ENCODE data around the gene SOCS1.
A peak's percentile ranks its signal among the peaks of the same experiment; 100 is the strongest.
"Not testable (repeated sequence)": the region's sequence is repeated elsewhere in the genome, so short reads cannot be mapped to it uniquely, and the experiment has no call there.

SOCS1 gene, protein sequence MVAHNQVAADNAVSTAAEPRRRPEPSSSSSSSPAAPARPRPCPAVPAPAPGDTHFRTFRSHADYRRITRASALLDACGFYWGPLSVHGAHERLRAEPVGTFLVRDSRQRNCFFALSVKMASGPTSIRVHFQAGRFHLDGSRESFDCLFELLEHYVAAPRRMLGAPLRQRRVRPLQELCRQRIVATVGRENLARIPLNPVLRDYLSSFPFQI

DNA sequence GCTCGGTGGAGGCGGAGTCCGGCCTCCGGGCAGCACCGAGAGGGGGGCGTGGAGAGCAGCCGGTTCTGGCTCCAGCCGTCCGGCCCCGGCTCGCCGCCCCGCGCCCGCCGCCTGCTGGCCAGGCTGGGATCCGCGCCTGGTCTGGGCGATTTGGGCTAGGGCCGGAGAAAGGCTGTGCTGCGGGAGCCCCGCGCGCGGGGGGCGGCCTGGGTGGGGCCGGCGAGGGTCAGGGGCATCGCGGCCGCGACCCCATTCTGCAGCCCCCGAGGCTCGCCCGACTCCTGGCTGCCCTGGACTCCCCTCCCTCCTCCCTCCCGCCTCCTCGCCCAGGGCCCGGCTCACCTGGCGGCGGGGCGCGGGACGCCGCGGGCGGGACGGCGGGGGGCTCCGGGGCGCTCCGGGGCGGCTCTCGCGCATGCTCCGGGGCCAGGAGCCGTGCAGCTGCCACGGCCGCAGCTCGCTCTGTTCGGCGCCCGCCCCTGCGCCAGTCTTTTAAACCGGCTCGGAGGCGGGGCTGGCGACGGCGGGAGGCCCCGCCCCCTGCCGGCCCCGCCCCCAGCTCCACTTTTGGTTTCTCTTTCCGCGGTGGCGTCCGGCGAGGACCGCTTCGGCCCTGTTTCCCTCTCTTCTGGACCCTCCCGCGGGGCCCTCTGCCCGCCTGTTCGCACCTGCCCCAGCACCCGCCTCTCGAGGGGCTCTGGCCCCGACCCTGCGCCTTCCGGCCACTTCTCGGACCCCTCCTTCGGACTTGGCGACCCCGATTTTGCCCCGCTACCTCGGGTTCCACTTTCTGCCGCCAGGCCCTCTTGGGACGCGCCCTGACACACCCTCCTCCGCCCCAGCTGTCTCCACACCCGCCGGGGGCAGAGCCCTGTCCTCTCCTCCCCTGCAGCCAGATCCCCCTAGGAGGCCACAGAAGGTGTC lies at the start of gene SOCS1:
Gene SOCS1 (minus strand): TSS at position 468 of the 924 bp plus-strand sequence. CDS start 726 bp downstream, outside the sequence.
- peak; percentile 79 to 84 for DNase-seq (ENCODE audit: low read depth in 2 of 2)

DNA sequence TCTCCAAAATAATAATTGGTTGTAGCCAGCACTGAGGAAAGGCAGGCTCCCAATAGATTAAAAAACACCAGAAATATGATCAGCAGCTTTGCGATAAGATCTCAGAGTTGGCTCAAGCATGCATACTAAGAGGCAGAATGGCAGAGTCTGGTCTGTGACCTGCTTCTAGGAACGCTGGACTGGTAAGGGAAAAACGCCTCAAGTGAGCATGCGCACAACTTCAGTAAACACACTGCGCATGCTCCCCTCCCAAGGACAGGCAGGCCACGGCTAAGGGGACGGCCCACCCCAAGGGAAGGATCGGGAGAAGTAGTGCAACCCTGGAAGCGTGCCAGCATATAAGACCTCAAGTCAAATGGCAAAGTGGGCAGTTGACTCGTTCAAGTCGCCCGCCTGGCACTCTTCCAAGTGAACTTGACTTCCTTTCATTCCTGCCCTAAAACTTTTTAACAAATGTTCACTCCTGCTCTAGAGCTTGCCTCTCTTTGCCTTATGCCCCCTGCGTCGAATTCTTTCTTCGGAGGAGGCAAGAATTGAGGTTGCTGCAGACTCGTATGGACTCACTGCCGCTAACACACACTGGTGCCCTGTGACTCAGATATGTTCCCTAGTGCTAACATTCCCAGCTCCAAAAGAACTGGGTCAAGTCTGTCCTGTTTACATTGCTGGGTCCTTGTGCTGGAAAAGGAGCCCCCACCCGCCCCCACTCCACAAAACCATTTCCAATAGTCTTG lies 47.6 kb upstream of the SOCS1 start:
- no peak for DNase-seq (ENCODE audit: low read depth in 2 of 2)

DNA sequence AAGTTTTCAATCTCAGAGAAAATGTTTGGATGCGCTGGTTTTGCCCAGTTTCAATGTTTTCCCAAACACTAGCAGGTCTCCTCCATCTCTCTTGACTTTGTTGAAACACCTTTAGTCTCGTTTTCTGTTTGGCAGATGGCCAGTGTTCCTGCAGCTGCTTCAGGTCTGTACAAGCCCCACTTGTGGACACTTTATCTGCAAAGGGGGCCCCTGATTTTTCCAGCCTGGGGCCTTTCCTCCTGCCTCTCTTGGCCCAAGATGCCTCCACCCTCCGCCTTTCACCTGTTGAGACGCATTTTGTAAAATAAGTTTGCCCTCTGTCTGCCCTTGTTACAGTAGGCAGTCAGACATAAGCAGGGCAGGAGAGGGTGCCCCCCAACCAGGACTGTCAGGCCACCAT lies 47.0 kb upstream of the SOCS1 start:
- DNase-seq (ENCODE audit: low read depth in 2 of 2) = no peak

DNA sequence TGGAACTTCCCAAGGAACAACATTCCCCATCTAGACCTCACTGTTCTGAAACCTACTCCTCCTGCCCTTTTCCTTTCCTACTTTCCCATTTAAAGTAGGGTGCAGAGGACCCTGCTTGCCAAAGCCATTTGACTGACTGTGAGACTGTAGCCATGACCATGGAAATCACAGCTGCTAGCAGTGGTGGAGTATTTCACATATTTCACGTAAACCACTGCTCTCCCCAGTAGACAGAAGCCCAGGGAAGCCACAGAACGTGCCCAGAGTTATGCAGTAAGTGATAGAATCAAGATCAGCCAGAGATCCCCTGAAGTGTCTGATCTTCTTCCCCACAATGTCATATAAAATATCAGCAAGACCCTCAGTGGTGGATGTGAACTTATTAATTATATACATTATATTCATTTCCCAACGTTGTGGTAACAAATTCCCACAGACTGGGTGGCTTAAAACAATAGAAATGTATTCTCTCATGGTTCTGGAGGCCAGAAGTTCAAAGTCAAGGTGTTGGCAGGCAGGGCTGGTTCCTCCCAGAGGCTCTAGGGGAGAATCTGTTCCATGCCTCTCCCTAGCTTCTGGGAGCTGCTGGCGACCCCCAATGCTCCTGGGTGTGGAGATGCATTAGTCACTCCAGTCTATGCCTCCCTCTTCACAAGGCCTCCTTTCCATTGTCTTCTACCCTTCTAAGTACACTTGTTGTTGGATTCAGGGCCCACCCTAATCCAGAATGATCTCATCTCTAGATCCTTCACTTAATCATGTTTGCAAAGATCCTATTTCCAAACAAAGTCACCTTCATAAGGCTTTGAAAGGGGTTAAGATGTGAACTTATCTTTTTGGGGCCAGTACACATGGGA lies 45.9 kb upstream of the SOCS1 start:
- no peak for DNase-seq (ENCODE audit: low read depth in 2 of 2)

DNA sequence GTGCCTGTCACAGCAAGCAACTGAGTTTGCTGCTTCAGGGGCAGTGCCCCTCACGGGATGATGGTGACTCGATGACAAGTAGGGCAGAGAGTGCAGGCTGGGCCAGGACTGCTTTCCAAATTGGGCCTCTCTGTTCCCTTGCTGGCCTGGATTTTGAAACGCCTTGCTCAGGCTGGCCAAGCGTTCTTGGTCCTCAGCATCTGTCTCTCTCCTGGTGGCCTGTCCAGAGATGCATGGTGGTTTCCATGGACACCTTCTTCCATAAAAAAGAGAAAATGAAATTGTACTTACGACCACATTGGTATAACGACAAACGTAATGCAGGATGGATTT lies 44.5 kb upstream of the SOCS1 start:
- no peak for DNase-seq (ENCODE audit: low read depth in 2 of 2)

DNA sequence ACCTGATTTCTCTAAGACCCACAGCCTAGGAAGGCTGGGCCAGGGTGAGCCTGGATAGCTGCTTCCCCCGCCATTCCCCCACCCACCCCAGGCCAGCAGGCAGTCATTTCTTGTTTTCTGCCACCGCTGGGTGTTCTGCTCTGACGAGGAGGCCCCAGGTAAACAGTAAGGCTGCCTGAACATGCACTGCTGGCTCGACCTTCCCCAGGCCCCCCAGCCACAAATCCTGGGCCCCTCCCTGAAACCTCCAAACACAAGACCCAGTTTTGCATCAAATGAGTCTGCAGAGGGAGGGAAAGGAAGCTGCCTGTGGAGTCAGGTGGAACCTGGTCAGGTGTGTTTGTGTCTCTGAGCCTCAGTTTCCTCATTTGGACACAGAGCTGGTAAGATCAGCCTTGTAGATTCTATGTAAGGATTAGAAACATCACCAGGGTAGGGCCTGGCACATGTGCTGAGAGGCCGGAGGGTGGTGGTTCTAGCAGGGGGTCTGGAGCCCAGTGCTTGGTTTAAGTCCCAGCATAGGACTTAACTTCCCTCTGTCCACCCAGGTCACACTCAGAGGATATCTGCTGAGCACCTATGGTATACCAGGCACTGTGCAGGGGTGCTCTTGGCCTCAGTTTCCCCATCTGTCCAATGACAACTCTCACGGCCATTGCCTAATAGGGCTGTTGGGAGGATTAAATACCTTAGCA lies 44.0 kb upstream of the SOCS1 start:
- no peak for DNase-seq (ENCODE audit: low read depth in 2 of 2)

DNA sequence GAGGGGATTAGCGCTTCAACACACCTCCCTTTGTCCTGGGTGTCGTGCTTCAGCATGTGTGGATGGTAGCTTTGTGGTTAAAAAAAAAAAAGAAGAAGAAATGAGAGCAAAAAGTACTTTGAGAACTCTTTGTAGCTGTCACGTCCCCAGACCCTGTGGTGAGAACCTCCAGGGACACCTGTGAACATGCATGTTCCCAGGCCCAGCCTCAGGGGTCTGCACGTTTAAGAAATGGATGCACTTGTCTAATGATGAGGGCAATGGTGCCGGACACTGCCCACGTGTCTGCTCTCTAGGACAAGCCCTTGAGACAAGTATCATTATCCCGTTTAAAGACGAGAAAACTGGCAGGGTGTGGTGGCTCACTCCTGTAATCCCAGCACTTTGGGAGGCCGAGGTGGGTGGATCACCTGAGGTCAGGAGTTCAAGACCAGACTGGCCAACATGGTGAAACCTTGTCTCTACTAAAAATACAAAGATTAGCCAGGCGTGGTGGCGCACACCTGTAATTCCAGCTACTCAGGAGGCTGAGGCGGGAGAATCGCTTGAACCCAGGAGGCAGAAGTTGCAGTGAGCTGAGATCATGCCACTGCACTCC lies 43.0 kb upstream of the SOCS1 start:
- not testable (repeated sequence) for DNase-seq (ENCODE audit: low read depth in 2 of 2)

DNA sequence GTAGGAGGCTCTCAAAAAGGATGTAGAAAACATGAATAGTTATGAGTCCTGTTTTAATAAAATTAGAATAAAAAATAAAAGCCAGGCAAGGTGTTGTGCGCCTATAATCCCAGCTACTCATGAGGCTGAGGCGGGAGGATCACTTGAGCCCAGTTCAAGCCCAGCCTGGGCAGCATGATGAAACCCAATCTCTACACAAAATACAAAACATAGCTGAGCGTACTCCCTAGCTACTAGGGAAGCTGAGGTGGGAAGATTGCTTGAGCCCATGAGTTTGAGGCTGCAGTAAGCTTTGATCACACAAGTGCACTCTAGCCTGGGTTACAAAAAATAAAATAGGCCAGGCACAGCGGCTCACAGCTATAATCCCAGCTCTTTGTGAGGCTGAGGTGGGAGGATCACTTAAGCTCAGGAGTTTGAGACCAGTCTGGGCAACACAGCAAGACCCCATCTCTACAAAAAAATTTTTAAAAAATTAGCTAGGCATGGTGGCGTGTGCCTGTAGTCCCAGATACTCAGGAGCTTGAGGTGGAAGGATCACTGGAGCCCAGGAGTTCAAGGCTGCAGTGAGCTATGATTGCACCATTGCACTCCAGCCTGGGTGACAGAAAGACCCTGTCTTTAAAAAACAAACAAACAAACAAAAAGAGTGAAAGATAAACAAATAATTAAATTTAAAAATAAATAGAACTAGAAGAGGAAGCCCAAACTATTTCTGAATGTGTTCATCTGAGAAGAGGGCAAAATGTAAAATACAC lies 42.3 kb upstream of the SOCS1 start:
- no peak for DNase-seq (ENCODE audit: low read depth in 2 of 2)

DNA sequence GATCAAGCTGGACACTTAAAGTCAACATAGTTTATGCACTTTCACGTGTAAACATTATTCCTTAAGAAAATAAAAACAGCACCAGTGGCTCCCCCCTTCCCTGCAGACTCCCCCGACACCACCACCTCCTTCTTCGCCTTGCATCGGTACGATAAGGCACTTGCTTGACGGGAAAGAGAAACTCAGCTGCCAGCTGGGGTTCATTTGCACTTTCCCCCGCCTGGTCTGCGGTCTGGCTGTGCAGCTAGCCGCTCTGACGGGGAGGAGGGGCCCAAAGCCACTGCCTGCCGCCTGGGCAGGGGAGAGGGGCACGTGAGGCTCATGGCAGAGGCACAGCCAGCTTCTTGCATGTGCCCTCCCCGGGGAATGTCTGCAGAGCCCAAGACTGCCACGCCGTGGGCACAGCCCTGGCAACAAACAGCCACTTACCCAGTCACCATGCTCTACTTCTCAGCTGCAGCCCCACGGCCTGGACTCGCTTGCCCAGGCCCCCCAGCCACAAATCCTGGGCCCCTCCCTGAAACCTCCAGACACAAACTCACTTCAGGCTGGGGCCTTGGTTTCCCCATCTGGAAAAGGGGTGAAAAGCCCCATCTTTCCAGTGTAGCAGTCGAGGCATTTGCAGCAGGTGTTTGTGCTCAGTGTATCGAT lies 41.6 kb upstream of the SOCS1 start:
- DNase-seq (ENCODE audit: low read depth in 2 of 2) = peak; percentile 39 to 45

DNA sequence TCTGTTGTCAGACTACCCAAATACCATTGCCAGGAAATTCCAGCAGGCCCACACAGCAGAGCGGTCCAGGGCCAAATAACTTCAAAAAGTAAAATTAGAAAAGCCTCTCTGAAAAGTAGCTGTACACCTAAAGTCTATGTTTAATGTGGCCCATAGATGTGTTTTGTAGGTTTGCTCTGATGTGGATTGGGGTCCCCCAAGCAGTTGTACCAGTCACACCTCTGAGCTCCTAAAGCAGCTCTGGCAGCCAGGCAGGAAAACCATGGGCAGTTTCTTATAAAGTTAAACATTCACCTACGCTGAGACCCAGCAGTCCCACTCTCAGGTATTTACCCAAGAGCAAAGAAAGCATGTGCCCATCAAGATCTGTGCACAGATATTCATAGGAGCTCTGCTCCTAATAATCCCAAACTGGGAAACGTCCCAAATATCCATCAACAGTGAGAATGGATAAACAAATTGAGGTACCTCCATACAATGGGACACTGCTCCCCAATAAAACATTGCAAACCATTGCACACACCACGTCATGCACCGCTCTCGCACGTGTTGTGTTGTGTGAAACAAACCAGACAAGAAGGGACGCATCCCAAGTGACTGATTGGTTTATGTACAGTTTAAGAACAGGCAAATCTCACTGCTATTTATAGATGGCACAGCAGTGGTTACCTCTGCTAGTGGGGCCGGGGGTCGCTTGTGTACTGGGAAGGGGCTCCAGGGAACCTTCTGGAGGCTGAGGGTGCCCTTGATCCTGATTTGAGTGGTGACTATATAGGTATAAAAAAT lies 40.9 kb upstream of the SOCS1 start:
- DNase-seq (ENCODE audit: low read depth in 2 of 2) = no peak

DNA sequence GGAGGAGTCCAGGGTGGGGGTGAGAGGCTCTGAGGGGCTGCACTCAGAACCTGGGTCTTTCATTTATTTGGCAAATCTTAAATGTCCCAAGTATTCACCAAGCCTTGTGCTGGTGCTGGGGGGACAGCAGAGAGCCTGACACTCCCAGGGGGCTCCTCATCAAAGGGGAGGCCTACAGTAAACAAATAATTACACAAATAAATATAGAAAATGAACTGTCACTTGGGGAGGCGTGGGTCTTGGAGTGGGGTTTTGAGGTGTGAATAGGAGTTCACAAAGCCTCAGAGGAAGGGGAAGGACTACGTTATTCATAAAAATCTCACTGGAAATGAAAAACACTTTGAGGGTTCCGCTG lies 40.3 kb upstream of the SOCS1 start:
- DNase-seq (ENCODE audit: low read depth in 2 of 2) = no peak

DNA sequence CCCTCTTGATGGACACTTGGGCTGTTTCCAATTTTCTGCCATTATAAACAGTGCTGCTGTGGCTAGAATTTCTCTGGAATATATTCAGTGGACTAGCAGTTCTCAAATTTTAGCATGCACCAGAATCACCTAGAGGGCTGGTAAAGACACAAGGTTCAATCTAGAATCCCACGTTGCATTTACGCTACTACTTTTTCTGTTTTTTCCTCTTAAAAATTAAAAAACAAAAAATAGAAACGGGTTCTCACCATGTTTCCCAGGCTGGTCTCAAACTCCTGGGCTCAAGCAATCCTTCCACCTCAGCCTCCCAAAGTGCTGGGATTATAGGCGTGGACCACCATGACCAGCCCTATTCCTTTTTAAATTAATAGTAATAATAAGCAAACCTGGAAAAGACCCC lies 39.7 kb upstream of the SOCS1 start:
- DNase-seq (ENCODE audit: low read depth in 2 of 2) = no peak

DNA sequence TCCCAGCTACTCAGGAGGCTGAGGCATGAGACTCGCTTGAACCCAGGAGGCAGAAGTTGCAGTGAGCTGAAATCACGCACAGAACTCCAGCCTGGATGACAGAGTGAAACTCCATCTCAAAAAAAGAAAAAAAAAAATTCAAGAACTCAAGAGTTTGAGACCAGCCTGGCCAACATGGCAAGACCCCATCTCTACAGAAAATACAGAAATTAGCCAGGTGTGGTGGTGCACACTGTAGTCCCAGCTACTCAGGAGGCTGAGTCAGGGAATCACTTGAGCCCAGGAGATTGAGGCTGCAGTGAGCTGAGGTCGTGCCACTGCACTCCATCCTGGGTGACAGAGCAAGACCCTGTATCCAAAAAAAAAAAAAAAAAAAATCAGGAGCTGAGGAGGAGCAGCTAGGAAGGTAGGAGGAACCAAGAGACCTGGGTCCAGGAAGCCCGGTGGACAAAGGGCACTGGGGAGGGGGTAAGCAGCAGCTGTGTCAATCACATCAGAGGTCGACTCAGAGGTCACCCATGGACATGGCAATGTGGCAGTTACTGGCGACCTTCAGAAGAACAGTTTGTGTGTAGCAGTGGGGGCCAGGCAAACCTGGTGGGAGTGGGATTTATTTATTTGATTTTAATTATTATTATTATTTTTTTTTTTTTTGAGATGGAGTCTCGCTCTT lies 36.2 kb upstream of the SOCS1 start:
- no peak for DNase-seq (ENCODE audit: low read depth in 2 of 2)

DNA sequence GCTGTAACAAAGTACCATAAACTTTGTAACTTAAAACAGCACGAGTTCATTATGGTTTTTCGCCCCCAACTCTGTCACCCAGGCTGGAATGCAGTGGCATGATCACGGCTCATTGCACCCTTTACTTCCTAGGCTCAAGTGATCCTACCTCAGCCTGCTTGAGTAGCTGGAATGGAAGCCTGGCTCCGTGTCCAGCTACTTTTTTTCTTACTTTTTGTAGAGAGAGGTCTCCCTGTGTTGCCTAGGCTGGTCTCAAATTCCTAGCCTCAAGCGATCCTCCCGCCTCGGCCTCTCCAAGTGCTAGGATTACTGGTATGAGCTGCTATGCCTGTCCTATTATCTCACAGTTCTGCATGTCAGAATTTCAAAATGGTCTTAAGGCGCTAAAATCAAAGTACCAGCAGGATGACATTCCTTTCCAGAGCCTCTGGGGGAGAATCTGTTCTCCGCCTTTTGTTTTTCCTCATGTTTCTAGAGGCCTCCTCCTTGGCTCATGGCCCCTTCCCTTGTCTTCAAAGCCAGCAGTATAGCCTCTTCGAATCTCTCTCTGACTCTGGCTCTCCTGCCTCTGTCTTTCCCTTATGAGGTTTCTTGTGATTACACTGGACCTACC lies 35.2 kb upstream of the SOCS1 start:
- no peak for DNase-seq (ENCODE audit: low read depth in 2 of 2)

DNA sequence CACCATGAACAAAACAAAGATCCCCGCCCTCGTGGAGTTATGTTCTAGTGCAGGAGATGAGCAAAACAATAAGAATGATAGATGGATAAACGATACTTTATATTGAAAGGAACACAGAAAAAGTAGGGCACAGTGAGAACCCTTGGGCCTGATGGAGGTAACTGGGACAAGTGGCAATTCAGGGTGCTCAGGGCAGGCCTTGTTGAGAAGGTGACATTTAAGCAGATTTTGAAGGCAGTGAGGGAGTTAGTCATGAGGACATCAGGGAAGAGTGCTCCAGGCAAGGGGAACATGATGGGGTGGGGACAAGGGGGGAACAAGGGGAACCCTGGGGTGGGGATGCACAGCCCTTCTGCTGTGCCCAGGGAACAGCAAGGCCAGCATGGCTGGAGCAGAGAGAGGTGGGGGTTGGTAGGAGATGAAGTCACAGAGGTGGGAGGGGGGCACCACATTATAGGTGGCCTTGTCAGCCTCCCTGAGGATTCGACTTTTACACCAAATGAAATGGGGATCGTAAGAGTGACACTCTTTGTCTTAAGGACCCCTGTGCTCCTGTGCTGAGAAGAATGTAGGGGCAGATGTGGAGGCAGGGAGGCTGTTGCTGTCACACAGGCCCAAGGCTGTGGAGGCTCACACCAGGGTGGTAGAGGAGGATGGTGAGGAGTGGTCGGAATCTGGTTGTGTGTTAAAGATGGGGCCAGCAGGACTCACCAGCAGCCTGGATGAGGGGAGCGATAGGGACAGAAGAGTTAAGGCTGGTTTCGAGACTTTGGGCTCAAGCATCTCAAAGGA lies 34.3 kb upstream of the SOCS1 start:
- no peak for DNase-seq (ENCODE audit: low read depth in 2 of 2)

DNA sequence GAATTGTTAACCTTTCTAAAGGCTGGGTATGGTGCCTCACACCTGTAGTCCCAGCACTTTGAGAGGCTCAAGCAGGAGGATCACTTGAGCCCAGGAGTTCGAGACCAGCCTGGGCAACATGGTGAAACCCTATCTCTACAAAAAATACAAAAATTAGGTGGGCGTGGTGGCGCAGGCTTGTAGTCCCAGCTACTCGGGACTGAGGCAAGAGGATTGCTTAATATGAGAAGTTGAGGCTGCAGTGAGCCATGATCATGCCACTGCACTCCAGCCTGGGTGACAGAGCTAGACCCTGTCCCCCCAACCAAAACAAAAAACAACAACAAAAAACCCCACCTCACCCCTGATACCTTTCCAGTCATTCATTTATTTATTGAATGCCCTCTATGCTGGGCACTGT lies 33.7 kb upstream of the SOCS1 start:
- not testable (repeated sequence) for DNase-seq (ENCODE audit: low read depth in 2 of 2)

DNA sequence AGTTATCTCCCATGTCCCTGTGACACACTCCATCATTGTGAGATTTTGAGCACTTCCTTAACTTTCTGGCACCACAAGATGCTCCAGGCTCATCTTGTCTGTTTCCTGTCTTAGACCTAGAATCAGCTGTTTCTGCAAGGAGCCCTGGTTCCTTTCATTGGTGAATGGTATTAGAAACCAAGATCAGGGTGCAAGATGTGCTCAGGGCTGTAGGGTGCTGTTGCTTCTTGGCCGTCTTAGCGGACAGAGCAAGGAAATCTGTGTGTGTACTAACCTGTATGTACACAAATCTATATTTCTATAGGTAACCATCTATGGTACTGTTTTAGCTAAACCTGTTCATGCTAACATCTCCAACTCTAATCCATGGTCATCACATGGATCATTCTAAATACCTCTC lies 33.2 kb upstream of the SOCS1 start:
- no peak for DNase-seq (ENCODE audit: low read depth in 2 of 2)

Measured in stimulated activated CD8-positive, alpha-beta memory T cell treated with anti-CD3 and anti-CD28 coated beads, Interleukin-2, amount 100 ng/mL, for 1 hour (primary cell).